Mammary epithelial cell (primary cell): Measurements from ENCODE around the gene CLEC18B.

Experiments used
- EZH2 ChIP-seq: IDR thresholded peaks from 2 replicates; pipeline ENCODE4 v1.6.1; 2012; ENCODE audit warnings: low read length, inconsistent platforms, borderline replicate concordance
- TF ChIP-seq, protein P1 (sequence below), 2 donors: IDR thresholded peaks in 1 of 2; conservative IDR thresholded peaks in 1 of 2; 2 replicates each; pipeline ENCODE4 v1.5.1; 2011 to 2012; ENCODE audit warnings: inconsistent platforms in 2 of 2, low read length in 2 of 2, mild to moderate bottlenecking in 2 of 2, control low read depth in 1 of 2, low read depth in 1 of 2; ENCODE audit not compliant: insufficient read depth in 1 of 2; ENCODE audit errors: extremely low read depth in 1 of 2

DNA sequence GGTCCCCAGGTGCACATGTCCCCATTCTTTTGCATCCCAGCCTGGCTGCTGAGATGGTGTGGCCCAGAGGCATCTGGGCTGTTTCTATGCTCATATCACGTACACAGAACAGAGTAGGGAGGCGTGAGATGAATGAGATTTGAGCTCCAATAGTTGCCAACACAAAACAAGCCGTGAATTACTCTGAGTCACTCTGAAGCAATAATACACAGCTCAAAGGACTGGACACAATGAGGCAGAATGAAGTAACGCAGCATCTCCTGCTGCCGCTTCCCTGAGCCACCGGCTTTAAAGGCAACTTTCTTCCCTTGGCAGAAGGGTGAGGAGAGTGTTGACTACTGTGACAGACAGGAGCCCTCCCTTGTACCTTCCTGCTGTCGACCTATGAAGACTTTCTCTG lies 33.9 kb upstream of the CLEC18B start:
- TF ChIP-seq, protein P1, sequence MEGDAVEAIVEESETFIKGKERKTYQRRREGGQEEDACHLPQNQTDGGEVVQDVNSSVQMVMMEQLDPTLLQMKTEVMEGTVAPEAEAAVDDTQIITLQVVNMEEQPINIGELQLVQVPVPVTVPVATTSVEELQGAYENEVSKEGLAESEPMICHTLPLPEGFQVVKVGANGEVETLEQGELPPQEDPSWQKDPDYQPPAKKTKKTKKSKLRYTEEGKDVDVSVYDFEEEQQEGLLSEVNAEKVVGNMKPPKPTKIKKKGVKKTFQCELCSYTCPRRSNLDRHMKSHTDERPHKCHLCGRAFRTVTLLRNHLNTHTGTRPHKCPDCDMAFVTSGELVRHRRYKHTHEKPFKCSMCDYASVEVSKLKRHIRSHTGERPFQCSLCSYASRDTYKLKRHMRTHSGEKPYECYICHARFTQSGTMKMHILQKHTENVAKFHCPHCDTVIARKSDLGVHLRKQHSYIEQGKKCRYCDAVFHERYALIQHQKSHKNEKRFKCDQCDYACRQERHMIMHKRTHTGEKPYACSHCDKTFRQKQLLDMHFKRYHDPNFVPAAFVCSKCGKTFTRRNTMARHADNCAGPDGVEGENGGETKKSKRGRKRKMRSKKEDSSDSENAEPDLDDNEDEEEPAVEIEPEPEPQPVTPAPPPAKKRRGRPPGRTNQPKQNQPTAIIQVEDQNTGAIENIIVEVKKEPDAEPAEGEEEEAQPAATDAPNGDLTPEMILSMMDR (conservative IDR thresholded peaks at IDR 0.05 in 1 of 2, IDR thresholded peaks at IDR 0.05 in 1 of 2; ENCODE audit: extremely low read depth in 1 of 2, insufficient read depth in 1 of 2, low read depth in 1 of 2, low read length in 2 of 2), result no peak
- no peak for TF ChIP-seq EZH2
